Measurements from ENCODE around the gene NTRK3.

DNA sequence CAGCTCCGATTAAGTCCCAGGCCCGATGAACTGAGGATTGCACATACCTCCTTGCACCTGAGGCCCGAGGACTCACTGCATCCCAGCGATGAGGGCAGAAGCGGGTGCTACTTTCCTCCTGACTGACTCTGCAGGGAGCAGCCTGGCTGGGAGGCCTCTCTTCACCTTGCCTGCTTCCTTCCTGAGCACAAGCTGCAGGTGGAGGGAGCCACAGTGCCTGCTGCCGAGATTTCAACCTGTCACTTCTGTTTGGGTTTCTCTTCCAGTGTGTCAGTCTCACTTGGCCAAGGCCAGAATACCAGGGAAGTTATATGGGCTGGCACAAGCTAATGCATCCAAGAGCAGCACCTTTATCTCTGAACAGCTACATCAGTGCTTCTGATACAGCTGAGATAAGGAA lies 185.4 kb downstream of the NTRK3 start:
- no peak for TF ChIP-seq TAF1 (IDR thresholded peaks at IDR 0.05; ENCODE audit: borderline replicate concordance, insufficient read depth, low read length)
- TF ChIP-seq POLR2AphosphoS5 (IDR thresholded peaks at IDR 0.05; ENCODE audit: low read depth, low read length) = no peak
- no peak for TF ChIP-seq SIN3A (IDR thresholded peaks at IDR 0.05; ENCODE audit: borderline replicate concordance, insufficient read depth, low read length)
- TF ChIP-seq, protein P1, sequence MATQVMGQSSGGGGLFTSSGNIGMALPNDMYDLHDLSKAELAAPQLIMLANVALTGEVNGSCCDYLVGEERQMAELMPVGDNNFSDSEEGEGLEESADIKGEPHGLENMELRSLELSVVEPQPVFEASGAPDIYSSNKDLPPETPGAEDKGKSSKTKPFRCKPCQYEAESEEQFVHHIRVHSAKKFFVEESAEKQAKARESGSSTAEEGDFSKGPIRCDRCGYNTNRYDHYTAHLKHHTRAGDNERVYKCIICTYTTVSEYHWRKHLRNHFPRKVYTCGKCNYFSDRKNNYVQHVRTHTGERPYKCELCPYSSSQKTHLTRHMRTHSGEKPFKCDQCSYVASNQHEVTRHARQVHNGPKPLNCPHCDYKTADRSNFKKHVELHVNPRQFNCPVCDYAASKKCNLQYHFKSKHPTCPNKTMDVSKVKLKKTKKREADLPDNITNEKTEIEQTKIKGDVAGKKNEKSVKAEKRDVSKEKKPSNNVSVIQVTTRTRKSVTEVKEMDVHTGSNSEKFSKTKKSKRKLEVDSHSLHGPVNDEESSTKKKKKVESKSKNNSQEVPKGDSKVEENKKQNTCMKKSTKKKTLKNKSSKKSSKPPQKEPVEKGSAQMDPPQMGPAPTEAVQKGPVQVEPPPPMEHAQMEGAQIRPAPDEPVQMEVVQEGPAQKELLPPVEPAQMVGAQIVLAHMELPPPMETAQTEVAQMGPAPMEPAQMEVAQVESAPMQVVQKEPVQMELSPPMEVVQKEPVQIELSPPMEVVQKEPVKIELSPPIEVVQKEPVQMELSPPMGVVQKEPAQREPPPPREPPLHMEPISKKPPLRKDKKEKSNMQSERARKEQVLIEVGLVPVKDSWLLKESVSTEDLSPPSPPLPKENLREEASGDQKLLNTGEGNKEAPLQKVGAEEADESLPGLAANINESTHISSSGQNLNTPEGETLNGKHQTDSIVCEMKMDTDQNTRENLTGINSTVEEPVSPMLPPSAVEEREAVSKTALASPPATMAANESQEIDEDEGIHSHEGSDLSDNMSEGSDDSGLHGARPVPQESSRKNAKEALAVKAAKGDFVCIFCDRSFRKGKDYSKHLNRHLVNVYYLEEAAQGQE (IDR thresholded peaks at IDR 0.05; ENCODE audit: insufficient read depth in 1 of 2, low read depth in 2 of 2, low read length in 2 of 2) = no peak
- TF ChIP-seq FOXP2 (optimal IDR thresholded peaks at IDR 0.05; ENCODE audit: borderline replicate concordance, extremely low read depth, extremely low read length, insufficient read depth) = no peak

All from PFSK-1 (cell line).